Left cardiac atrium (tissue), 4 donors: ENCODE results near the gene VPS11. TPM values are rescaled to one million over a fixed set of nuclear protein-coding genes. Genes with fewer than 3 reads are reported as not detected.
"Not testable (repeated sequence)": the region's sequence is repeated elsewhere in the genome, so short reads cannot be mapped to it uniquely, and the experiment has no call there.

Experiments
- ATAC-seq, 2 donors: fragments of 200-7000 bp; cut with Tn5 transposase; one replicate each; pipeline ENCODE4 v1.9.1; 2020; ENCODE audit warnings: mild to moderate bottlenecking in 2 of 2, moderate library complexity in 2 of 2
- DNase-seq: peaks from one replicate; pipeline ENCODE4 v3.0.0-alpha.2; 2020
- intact Hi-C, 2 donors: fragments of 100-400 bp; cut with DNase I; formaldehyde crosslinking; loops; one replicate each; pipeline versions ENCODE4 v1.14.1 to v1.15.1; 2022 to 2023
- total RNA-seq, 2 donors: library from RNA; stranded (reverse); fragmentation: NEBNext Ultra II Directional; extraction: Animal tissue kit (Norgen Biotek cat#: 25700); gene quantifications; one replicate each; pipeline ENCODE4 v1.2.1, GENCODE V29; 2021
- donor health status: DM: no; HTN: yes; CAD: no.
- donor health status: DM: no; HTN: yes; CAD: no; lungs with severe emphysema.
- donor health status: DM: yes; HTN: yes; CAD: no.
- donor health status: Dilated cardiomyopathy.

The VPS11 gene
- total RNA-seq, 2 donors from 2014 or later, result 20.1 to 23.2 TPM

DNA sequence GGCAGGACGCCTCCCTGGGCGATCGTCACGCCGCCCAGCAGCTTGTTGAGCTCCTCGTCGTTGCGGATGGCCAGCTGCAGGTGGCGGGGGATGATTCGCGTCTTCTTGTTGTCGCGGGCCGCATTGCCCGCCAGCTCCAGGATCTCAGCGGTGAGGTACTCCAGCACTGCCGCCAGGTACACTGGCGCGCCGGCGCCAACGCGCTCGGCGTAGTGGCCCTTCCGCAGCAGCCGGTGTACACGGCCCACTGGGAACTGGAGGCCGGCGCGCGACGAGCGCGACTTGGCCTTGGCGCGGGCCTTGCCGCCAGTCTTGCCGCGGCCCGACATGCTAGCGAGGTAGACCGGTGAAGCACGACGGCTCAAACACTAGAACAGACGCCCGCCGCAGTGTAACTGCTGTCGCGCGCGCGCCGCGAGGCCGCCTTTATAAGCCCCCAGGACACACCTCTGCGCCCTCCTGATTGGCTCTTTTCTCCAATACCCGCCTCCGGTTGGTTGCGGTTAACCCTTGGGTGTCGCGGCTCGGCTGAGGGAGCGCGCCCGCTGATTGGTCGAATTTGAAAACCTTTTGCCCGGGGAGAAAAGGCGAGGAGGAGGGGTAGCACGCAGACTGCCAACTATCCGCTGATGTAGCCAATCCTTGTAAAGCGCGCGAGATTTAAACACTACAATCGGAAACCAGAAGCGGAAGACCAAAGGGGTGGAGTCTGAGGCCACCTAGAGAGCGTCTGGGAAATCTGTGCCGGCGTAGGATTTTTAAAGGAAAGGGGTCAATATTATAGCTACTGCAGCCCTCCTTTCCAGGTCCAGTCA, 27.7 kb downstream of the VPS11 start:
- DNase-seq, result peak; percentile 99
- ATAC-seq, result peak; percentile 96
- intact Hi-C loops, result no loop called here

DNA sequence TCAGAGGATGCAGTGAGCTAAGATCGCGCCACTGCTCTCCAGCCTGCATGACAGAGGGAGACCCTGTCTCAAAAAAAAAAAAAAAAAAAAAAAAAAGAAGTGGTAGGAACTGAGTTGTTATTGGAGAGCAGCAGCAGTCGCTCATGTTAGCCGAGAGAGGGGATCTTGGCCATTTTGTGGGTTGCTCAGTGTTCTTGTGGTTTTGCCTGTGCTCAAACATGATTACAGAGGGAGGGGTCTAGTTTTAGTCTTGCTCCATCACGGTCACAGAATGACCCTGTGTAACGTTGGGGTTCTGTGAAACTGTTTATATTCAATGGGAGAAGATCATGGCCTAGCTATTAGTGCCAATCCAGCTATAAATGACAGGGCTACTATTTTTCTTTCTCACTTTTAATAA, 32.1 kb downstream of the VPS11 start:
- no peak for DNase-seq
- ATAC-seq, result no peak
- intact Hi-C loops, result no loop called here

DNA sequence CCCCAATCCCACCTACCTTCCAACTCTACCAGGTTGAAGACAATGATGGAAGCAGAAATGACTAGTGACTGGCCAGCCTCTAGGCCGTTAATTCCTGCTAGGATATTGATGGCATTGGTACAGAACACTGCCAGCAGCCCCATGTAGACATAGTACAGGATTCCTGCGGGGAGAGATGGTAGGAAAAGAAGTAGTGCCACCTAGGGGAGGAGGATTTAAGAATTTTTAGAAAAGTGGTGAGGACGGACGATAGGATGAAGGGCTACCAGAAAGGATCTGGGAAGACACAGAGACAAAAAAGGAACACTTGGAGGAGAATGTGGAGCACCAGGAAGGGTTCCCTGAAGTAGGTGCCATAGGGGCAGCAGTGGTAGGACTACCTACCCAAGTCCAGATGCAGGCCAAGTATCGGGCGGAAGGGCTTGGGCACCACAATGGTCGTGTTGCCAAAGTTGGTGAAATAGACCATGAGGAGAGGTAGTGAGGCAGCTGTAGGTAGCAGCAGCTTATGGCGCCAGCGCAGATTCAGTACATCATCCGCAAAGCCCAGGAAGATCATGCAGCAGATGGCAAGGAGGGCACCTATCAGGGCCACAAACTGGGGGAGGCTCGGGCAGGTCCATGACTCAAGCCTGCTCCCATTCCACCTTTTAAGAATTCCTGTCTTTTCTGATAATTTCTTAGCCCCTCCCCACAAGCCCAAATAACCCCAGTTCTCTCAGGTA, 32.8 kb downstream of the VPS11 start:
- no peak for DNase-seq
- ATAC-seq, result no peak
- intact Hi-C loops, result no loop called here

DNA sequence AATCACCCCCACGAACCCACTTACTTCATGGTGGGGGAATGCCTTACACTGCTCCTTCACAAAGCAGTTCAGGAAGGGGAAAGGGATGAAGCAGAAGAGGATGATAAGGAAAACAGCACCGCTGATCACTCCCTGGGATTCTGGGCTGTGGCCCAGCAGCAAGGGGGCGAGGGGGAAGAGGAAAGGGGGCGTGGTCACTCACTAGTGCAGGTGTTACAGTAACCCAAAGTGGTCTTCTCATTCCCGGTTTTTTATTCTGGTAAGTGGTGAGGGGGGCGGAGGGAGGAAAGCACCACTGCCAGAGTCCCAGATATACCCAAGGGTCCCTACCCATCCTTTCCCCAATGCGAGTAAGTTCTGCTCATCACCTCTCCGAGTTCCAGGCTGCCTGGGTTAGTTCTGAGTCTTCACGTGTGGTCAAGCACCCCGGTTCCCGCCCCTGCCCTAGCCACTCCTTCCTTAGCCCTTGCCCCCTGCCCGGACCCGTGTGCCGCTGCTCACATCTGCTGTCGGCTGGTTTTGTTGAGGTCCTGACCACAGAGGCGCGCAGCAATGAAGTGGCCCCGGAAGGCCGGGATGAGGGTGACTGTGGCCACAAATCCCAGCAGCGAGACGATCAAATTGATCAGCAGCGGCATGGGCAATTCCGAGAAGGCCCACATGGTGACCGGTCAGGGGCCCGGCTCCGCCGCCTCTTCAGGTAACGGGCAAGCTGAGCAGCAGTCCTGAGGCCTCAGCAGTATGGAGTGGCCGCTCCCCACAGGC, 33.6 kb downstream of the VPS11 start:
- peak; percentile 14 to 23 for ATAC-seq
- DNase-seq, result no peak
- intact Hi-C loops, result no loop called here

DNA sequence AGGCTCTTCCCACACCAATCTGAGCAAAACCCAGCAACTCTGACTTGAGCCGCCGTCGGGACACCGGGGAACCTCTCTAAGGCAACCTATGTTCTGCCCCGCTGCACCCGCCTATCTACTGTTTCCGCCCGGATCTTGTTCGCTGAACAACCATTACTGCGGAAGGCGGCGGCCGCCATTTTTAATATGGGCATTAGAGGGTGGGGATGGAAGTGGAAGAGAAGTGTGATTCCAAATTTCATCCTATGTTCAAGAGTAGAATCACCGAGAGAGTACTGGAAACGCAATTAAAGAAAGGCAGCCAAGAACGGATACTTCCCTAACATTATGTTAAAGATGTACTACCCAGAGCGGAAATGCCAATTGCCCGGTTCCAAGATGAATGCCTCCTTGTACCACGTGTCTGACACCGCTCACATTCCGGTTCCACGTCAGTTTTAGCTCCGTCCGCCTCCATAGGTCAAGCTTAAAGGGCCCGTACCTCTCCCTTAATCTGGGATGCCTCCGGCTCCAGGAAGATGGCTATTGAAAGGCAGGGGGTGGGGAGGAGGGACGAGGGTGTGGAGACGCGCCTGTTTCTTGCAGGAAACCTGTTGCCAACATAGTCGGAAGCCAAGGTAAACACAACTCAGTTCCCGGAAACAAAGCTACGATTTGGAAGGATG, 34.3 kb downstream of the VPS11 start, which contains the start of gene DPAGT1:
Gene DPAGT1, minus strand, starts transcription at position 95 of the 665 bp plus-strand sequence. CDS start 198 bp downstream, outside the sequence.
- intact Hi-C loops, result no loop called here
- ATAC-seq, result peak; percentile 95 to 96
- peak; percentile 91 for DNase-seq

- intact Hi-C loops, DNase-seq, ATAC-seq: not testable (repeated sequence)
These were observed 35.6 kb downstream of the VPS11 start for GRCh38 chr11:119103161-119103664.

- DNase-seq (no peak), ATAC-seq (no peak)
- intact Hi-C loops, result no loop called here
These were observed 36.2 kb downstream of the VPS11 start for GRCh38 chr11:119103793-119104192.

DNA sequence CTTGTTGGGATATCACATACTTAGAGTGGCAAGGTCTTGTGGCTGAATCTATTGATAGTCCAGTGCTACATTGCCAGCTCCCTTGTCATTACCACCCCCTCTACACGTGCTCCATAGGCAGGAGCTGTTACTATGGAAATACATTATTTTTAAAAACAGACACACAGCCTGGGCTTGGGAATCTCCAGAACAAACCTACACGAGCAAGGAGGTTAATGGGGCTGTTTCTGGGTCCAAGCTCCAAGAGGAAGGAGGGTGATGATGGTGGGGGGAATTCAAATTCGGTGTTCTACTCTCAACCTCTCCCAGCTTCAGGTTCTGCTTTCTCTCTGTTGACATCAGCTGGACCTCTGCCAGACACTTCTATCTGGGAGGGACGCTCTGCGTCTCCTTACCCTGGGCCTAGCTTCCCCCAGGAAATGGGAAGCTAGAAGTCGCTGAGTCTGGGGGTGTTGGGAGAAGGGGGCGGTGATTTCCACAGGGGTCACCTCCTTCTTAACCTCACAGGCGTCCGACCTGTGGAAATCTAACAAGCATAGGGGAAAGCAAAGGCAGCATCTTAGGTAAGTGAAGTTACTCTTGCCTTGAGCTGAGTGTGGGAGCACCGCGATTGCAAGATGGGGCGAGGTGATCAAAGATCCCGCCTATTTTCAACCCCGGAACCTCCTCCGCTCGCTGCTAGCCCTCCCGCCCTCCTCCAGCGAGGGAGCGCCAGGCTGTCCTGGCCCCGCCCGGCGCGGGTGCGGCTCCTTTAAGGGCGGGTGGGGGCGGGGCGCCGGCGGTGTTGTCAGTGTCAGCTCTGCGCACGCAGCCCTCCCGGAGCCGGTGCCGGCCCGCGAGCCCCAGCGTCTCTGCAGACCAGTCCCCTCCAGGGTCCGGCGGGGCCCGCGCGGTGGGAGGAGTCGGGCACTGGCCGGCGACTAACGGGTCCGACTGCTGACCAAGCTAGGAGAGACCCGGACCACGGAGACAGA, 39.2 kb downstream of the VPS11 start, which contains the start of gene C2CD2L:
Gene C2CD2L, plus strand, starts transcription at position 781 of the 974 bp plus-strand sequence. CDS start 398 bp downstream, outside the sequence.
- ATAC-seq (peak; percentile 95 to 96), DNase-seq (peak; percentile 93)
- intact Hi-C loops, result no loop called here

GRCh38 chr11:119107538-119108145, 40.0 kb downstream of the VPS11 start:
- intact Hi-C loops, result no loop called here
- no peak for DNase-seq
- peak; percentile 32 to 44 for ATAC-seq

DNA sequence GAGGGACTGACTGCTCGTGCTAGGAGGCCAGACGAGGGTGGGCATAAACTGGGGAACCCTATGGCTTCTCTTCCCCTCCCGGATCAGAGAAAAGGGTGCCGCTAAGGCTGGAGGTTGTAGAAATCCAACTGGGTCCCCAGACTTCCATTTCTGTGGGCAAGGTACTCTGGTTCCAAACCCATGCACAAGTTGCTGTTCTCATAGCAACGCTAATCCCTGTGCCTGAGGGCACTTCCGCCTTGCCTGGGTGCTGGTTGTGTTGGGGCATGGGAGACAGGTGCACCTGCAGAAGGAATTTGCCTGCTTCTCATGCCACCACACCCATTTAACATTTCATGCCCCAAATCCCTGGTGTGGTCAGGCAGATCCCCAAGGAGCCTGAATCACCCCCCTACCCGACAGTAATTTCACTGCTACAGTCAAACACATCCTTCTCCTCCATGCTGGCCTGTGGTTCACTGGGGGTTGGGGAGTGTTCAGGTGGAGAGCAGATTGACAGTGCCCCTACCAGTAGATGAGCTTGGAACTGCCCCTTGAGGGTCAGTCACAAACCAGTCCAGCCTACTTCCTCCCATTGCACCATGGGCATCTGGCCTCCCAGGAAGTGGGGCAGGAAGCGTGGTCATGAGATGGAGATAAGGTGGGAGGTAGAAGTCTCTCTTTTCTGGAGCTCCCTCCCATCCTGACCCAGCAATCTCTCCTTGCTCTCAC, 40.7 kb downstream of the VPS11 start:
- DNase-seq (no peak), ATAC-seq (no peak)
- intact Hi-C loops, result no loop called here

DNA sequence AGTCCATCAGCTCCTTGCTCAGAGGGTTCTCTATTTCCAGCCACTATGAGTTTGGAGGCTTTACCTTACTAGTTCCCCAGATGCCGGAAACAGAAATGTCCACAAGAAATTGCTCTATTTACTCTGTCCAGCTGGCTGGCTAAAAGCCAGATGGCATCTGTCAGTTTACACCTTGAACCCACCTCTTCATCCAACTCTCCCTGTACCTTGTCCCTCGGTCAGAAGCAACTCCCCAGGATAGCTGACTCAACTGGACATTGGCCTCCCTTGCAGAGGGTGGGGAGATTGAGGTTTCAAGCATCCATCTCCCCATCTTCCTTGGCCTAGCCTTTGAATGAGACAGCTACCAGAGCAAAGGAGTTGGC, 41.2 kb downstream of the VPS11 start:
- no peak for DNase-seq
- intact Hi-C loops, result no loop called here
- no peak for ATAC-seq

DNA sequence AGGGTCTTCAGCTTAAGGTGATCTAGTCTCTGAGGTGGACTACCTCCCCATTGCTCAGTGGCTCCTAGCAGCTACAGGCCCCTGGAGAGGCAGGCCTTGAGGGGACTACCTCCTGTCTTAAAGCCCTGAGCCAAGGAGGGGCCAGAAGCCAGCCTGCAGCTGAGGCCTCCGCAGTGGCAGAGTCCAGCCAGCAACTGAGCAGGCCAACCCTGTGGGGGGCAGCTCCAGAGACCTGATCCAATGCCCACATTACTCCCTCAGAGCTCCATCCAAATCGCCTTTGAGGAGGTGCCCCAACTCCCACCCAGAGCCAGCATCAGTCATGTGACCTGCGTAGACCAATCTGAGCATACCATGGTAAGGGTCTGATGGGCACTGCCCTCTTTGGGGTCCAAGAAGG, 42.2 kb downstream of the VPS11 start:
- DNase-seq (no peak), ATAC-seq (no peak)
- intact Hi-C loops, result no loop called here

- ATAC-seq, result no peak
These were observed 42.8 kb downstream of the VPS11 start for GRCh38 chr11:119110439-119110838.

GRCh38 chr11:119111361-119111925, 43.8 kb downstream of the VPS11 start:
- ATAC-seq (no peak), DNase-seq (no peak)
- intact Hi-C loops, result no loop called here

More at GRCh38 chr11:119110439-119110838, 42.8 kb downstream of the VPS11 start:
- intact Hi-C loops, result no loop called here
- no peak for DNase-seq

DNA sequence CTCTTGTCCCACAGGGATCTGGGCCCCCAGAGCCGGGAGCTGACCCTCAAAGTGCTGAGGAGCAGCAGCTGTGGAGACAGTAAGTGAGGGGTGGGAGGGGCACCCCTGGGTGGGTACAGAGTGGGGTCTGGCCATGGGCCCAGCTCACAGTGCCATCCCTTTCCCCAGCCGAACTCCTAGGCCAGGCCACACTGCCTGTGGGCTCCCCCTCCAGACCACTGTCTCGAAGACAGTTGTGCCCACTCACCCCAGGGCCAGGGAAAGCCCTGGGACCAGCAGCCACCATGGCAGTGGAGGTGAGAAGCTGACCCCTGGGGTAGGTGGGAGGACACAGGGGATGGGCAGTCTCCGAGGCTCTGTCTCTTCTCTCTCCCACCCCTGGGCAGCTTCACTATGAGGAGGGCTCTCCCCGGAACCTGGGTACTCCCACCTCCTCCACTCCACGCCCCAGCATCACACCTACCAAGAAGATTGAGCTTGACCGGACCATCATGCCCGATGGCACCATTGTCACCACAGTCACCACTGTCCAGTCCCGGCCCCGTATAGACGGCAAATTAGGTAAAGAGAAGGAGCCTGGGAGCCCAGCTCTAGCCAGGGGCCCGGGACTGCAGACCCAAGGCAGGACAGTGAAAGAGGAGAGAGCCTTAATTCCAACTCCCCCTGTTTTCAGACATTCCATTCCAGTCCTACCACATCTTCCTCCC, 44.8 kb downstream of the VPS11 start:
- intact Hi-C loops, result no loop called here
- ATAC-seq, result no peak
- no peak for DNase-seq

GRCh38 chr11:119113716-119114115, 46.1 kb downstream of the VPS11 start:
- intact Hi-C loops, result no loop called here
- ATAC-seq (no peak), DNase-seq (no peak)
